Neutrophil (primary cell): Measurements from ENCODE around the gene LDLR.
"Not testable (repeated sequence)": the region's sequence is repeated elsewhere in the genome, so short reads cannot be mapped to it uniquely, and the experiment has no call there.

Experiments
- H3K27ac ChIP-seq: fragments of 200-600 bp; sonication (generic); 2 replicates; pipeline ENCODE4 v1.5.1; 2016; ENCODE audit warnings: mild to moderate bottlenecking, moderate library complexity
- H3K27me3 ChIP-seq: fragments of 200-600 bp; sonication (generic); 2 replicates; pipeline ENCODE4 v1.6.0; 2016; ENCODE audit warnings: mild to moderate bottlenecking
- H3K36me3 ChIP-seq: fragments of 200-600 bp; sonication (generic); 2 replicates; pipeline ENCODE4 v1.5.1; 2017
- H3K4me1 ChIP-seq, 2 experiments: fragments of 200-600 bp in 1 of 2; sonication (generic) in 1 of 2; 1 replicate in 1 of 2; 2 replicates in 1 of 2; pipeline versions ENCODE4 v1.5.1 to v1.6.1; 2013 to 2016; ENCODE audit warnings: low read depth in 1 of 2, low read length in 1 of 2, mild to moderate bottlenecking in 1 of 2, moderate library complexity in 1 of 2; ENCODE audit not compliant: control insufficient read depth in 1 of 2, insufficient read depth in 1 of 2
- H3K4me3 ChIP-seq, 2 experiments: fragments of 200-600 bp in 1 of 2; sonication (generic) in 1 of 2; 1 replicate in 1 of 2; 2 replicates in 1 of 2; pipeline ENCODE4 v1.5.1; 2013 to 2016; ENCODE audit warnings: low read depth in 1 of 2, low read length in 1 of 2, mild to moderate bottlenecking in 1 of 2, moderate library complexity in 1 of 2
- H3K9me3 ChIP-seq: fragments of 200-600 bp; sonication (generic); 2 replicates; pipeline ENCODE4 v1.5.1; 2016
- TF ChIP-seq, protein P1 (sequence below): fragments of 200-600 bp; sonication (generic); IDR thresholded peaks from 2 replicates; pipeline ENCODE4 v1.5.1; 2016; ENCODE audit warnings: antibody characterized with exemption

LDLR gene

DNA sequence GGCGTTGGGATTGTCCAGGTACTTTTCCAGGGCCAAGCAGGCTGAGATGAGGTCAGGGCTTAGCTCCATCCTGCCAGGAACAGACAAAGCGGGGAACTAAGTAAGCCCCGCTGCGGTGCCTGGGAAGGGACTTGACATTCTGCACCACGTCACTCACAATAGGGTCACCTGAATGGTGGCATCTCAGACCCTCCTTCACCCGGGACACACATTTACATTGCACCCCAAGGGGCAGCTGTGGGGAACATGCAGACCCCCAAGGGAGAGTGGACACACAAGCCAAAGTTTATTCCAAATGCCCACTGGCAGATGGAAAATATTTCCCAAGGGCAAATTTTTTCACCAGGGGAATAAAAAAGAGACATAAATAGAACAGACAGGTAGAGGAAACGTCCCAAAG lies 86.7 kb downstream of the LDLR start:
- Histone ChIP-seq H3K9me3 (no peaks in the 10 kb centered on the region), H3K36me3 (no peaks in the 10 kb centered on the region), H3K4me1 (no peaks in the 10 kb centered on the region), H3K27me3 (no peaks in the 10 kb centered on the region), H3K4me3 (no peak overlapping the region), H3K27ac (no peak overlapping the region)
- TF ChIP-seq, protein P1, sequence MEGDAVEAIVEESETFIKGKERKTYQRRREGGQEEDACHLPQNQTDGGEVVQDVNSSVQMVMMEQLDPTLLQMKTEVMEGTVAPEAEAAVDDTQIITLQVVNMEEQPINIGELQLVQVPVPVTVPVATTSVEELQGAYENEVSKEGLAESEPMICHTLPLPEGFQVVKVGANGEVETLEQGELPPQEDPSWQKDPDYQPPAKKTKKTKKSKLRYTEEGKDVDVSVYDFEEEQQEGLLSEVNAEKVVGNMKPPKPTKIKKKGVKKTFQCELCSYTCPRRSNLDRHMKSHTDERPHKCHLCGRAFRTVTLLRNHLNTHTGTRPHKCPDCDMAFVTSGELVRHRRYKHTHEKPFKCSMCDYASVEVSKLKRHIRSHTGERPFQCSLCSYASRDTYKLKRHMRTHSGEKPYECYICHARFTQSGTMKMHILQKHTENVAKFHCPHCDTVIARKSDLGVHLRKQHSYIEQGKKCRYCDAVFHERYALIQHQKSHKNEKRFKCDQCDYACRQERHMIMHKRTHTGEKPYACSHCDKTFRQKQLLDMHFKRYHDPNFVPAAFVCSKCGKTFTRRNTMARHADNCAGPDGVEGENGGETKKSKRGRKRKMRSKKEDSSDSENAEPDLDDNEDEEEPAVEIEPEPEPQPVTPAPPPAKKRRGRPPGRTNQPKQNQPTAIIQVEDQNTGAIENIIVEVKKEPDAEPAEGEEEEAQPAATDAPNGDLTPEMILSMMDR = no peak

DNA sequence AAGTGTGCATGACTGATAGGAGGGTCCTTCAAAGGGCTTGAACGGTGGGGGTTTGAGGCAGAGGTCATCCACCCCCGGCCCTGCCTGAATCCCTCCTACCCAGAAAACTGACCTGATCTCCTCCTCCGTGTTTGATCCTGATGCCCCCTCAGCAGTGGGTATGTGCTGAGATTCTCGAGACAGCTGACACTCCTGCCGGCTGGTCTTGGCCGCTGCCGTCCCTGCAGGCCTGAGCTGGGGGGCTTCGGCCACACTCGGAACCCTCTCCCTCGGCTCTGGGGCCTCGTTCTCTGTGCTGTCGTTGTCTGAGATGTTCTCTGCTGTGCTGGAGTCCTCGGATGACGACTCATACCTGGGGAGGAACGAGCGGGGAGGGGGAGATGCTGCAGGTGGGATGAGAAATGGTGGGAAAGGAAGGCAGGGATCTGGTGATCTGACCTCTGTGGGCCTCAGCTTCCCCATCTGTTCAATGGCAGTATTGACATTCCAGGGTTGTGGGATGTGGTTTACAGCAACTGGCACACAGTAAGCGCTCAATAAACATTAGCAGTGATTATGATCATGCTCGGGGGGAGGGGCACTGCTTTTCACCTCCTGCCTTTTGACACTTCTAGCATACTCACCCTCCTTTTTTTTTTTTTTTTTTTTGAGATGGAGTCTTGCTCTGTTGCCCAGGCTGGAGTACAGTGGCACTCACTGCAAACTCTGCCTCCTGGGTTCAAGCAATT lies 87.4 kb downstream of the LDLR start:
- no peaks in the 10 kb centered on the region for H3K4me1 ChIP-seq
- H3K4me3 ChIP-seq = no peak overlapping the region
- H3K36me3 ChIP-seq = no peaks in the 10 kb centered on the region
- no peaks in the 10 kb centered on the region for H3K27me3 ChIP-seq
- no peaks in the 10 kb centered on the region for H3K9me3 ChIP-seq
- TF ChIP-seq, protein P1 = no peak
- no peak overlapping the region for H3K27ac ChIP-seq

DNA sequence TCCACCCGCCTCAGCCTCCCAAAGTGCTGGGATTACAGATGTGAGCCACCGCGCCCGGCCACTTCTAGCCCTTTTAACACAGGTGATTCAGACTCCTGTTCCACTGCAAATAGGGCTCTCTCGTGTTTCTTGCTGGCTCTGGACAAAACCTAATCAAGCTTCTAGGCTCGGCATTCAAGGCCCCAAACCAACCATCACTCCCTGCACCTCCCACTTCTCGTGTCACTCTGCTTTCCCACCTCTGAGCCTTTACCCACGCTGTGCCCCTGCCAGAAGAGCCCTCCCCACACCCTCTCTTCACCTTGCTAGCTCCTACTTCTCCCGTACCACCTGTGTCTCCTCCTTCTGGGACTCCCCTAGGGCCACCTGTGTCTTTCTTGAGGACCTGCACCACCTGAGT lies 88.3 kb downstream of the LDLR start:
- no peak overlapping the region for H3K4me3 ChIP-seq

DNA sequence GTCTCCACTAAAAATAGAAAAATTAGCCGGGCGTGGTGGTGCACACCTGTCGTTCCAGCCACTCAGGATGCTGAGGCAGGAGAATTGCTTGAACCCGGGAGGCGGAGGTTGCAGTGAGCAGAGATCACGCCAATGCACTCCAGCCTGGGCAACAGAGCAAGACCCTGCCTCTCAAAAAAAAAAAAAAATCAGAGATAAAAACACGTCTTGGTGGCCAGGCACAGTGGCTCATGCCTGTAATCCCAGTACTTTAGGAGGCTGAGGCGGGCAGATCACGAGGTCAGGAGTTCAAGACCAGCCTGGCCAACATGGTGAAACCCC lies 89.8 kb downstream of the LDLR start:
- not testable (repeated sequence) for H3K4me3 ChIP-seq, H3K27me3 ChIP-seq, H3K27ac ChIP-seq, H3K9me3 ChIP-seq, H3K36me3 ChIP-seq, H3K4me1 ChIP-seq

More for the DNA sequence above, 88.3 kb downstream of the LDLR start:
- Histone ChIP-seq H3K27me3 (no peaks in the 10 kb centered on the region), H3K4me1 (no peaks in the 10 kb centered on the region), H3K36me3 (no peaks in the 10 kb centered on the region), H3K27ac (no peak overlapping the region), H3K9me3 (no peaks in the 10 kb centered on the region)
- TF ChIP-seq, protein P1 = no peak

DNA sequence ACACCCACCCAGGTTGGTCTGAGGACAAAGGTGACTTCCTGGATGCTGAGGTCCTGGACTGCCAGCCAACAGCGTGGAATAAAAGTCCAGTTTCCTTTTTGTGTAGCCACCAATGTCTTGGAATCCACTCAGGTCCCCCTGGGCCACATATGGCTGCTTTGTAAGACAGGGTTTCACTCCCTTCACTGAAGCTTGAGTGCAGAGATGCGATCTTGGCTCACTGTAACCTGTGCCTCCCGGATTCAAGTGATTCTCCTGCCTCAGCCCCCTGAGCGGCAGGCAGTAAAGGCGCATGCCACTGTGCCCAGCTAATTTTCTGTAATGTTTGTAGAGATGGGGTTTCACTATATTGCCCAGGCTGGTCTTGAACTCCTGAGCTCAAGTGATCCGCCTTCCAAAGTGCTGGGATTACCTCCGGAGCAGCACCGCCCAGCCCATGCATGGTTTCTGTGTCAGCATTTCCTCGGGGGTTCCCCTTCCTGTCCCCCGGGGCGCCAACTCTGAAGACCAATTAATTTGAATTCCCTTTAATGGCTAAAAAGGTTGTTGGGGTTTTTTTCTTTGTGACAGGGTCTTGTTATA lies 90.5 kb downstream of the LDLR start:
- no peak overlapping the region for H3K4me3 ChIP-seq
- no peaks in the 10 kb centered on the region for H3K9me3 ChIP-seq
- no peaks in the 10 kb centered on the region for H3K4me1 ChIP-seq
- no peaks in the 10 kb centered on the region for H3K36me3 ChIP-seq
- H3K27me3 ChIP-seq = no peaks in the 10 kb centered on the region
- TF ChIP-seq, protein P1 = no peak
- no peak overlapping the region for H3K27ac ChIP-seq

DNA sequence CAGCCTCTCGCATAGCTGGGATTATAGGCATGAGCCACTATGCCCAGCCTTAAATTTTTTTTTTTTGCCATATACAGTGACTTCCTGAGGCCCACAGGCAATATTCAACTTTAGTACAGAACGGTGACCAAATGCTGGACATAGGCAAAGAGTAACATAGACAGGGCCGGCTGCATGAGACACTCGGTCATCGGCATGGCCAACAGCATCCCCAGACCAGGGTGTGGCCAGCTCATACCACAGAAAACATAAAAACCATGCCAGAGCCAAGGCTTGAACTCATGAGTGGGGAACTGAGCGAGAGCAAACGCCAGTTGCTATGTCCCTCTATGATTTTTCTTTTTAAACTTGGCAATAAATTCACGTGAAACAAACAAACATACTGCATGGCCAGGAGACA lies 91.1 kb downstream of the LDLR start:
- Histone ChIP-seq H3K4me1 (no peaks in the 10 kb centered on the region), H3K27me3 (no peaks in the 10 kb centered on the region), H3K9me3 (no peaks in the 10 kb centered on the region), H3K27ac (no peak overlapping the region), H3K36me3 (no peaks in the 10 kb centered on the region), H3K4me3 (no peak overlapping the region)
- TF ChIP-seq, protein P1 = no peak

DNA sequence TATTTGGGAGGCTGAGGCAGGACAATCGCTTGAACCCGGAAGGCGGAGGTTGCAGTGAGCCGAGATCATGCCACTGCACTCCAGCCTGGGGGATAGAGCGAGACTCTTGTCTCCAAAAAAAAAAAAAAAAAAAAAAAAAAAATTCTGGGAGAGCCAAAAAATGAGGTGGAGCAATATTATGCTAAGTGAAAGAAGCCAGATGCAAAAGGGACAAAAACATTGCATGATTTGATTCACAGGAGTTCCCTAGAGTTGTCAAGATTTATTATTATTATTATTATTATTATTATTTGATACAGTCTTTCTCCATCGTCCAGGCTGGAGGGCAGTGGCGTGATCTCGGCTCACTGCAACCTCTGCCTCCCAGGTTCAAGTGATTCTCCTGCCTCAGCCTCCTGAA lies 91.7 kb downstream of the LDLR start:
- H3K36me3 ChIP-seq, H3K27me3 ChIP-seq, H3K4me3 ChIP-seq, H3K9me3 ChIP-seq, H3K27ac ChIP-seq, H3K4me1 ChIP-seq: not testable (repeated sequence)
